DMS 273 (cell line): Measurements from ENCODE around the gene TOMM7.
A peak's percentile ranks its signal among the peaks of the same experiment; 100 is the strongest.
"Not testable (repeated sequence)": the region's sequence is repeated elsewhere in the genome, so short reads cannot be mapped to it uniquely, and the experiment has no call there.

ENCODE experiments used
- DNase-seq: peaks from one replicate; lab custom pipeline; 2025; ENCODE audit not compliant: unreplicated experiment; lab: John Stamatoyannopoulos, UW

TOMM7 gene

GRCh38 chr7:22854158-22855048, 31.8 kb upstream of the TOMM7 start:
- DNase-seq, result peak; percentile 98

DNA sequence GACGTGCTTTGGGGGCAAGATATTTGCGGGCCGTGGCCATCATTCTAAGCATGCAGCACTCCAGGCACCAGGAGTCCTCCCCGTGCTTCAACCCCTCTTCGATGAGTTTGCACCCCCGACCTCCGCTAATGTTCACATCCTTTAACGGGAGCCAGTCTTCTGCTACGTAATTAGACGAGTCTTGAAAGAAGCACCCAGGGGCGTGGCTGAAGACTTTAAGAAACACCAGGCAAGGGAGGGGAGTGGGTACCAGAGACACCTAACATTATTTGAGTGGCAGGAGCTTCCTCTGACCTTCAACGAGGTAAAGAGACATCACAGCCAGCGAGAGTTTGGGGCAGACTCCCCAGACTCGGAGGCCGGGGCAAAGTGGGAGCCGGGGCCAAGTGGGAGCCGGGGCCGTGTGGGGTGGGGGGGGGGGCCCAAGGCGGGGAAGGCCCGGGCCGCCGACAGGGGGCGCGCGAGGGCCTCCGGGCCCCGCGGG, 31.1 kb upstream of the TOMM7 start:
- peak; percentile 78 for DNase-seq

DNA sequence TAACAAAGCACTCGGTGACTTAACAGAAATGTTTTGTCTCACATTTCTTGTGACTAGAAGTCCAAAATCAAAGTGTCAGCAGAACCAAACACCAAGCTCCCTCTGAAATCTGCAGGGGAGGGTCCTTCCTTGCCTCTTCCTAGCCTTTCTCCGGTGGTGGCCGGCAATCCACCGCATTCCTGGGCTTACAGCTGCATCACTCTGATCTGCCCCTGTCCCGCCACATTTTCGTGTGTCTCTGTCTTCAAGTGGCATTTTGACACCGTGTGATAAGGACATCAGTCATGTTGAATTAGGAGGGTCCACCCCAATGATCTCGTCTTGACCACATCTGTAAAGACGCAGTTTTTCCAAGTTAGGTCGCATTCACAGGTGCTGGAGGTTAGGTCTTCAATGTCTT, 30.5 kb upstream of the TOMM7 start:
- DNase-seq, result no peak

- no peak for DNase-seq
These were observed 28.5 kb upstream of the TOMM7 start for GRCh38 chr7:22851145-22851544.

DNA sequence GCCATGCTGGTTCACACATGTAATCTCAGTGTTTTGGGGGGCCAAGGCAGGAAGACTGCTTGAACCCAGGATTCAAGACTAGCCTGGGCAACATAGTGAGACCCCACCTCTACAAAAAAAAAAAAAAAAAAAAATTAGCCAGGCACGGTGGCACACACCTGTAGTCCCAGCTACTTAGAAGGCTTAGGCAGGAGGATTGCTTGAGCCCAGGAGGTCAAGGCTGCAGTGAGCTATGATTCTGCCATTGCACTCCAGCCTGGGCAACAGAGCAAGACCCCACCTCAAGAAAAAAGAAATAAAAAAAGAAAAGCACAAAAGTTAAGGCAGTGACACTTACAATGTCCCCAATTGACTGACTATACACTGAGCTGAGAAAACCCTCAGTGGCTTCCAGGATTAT, 27.7 kb upstream of the TOMM7 start:
- DNase-seq, result not testable (repeated sequence)

GRCh38 chr7:22849662-22850061, 27.0 kb upstream of the TOMM7 start:
- no peak for DNase-seq

DNA sequence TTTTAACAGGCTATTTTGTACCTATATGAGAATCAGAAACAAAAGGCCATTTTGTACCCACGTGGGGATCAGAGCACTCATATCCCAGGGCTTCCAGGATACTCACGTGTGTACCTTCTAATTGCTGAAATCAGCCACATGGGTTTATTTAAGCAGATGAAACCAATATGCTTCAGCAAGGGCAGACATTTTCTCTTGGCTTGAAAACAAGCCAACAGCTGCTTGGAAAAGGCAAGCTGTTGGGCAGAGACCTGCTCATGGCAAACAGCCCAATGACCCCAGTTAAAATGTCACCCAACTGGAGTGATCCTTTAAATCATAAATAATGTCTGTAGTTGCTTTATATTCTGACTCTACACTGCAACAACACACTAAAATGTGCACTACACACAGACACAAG, 26.5 kb upstream of the TOMM7 start:
- DNase-seq, result peak; percentile 100

DNA sequence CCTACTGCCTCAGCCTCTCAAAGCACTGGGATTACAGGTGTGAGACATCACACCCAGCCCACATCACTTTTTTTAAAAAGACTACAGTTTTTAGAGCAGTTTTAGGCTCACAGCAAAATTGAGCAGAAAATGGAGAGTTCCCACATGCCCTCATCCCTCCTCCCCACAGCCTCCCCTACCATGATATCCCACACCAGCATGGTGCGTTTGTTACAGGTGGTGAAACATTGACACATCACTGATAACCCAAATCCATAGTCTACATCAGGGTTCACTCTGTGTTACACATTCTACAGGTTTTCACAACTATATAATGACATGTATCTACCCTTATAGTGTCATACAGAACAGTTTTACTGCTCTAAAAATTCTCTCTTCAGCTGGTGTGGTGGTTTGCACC, 24.3 kb upstream of the TOMM7 start:
- DNase-seq, result no peak

DNA sequence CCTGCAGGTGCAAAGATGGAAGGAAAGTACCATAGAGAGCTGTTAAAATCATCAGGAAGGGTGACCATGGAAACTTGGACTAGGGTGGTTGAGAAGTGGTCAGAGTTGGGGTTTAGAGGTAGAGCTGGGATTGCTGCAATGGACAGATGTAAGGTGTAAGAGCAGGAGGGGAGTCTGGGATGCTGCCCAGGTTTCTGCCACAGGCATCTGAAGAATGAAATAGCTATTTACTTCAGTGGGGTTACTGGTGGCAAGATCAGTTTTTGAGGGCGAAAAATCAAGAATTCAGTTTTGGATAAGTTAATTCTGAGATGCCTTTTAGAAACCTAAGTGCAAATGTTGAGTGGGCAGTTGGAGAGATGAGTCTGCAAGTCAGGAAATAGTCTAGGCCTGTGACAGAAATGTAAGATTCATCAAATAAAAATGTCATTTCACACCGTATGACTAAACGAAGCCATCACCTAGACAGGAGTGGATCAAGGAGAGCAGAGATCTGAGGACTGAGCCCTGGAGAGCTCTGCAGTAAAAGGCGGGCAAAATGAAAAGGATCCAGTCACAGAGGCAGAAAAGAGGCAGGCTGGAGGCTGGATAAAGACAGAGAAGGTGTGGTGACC, 22.7 kb upstream of the TOMM7 start:
- DNase-seq, result no peak

GRCh38 chr7:22843681-22844309, 21.1 kb upstream of the TOMM7 start:
- DNase-seq, result no peak

DNA sequence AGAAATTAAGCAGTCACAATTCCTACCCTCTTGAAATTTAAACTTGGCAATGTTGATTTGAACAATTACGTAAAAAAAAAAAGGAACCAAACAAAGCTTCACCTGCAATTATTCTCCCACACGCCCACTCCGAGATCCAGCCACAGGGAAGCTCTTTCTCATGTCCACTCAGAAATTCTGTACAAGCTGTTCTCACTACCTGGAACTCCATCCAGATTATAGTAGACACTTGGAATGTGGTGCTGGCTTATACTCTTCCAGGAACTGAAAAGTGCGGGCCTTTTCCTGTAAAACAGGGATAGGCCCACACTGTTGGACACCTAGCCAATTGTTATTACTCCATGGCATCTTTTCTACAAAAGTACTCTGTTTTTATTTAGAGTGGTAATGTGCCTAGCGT, 20.3 kb upstream of the TOMM7 start:
- peak; percentile 55 for DNase-seq

DNA sequence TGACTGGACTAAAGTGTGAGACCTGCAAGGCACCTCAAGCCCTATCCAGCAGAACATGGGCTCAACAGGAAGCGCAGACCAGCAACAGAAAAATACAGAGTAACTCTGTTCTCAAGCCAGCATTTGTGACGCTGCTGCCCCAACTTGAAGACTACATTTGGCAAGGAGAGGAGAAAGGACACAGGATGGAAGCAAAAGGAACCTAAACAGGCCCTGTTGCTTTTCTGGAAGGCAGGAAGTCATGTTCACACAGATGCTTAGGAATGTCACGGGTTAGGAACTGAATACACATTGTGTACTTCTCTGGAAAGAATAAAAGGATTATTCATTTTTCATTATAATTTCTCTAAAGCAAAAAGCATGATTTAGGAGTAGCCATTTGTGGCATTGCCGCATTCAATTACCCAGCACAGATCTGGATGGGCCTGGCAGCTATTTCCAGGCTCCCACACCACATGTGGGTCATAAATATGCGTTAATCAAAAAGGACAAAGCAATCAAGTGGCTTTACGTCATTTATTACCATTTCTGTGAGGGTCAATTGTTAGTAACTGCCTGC, 19.8 kb upstream of the TOMM7 start:
- peak; percentile 94 for DNase-seq

- DNase-seq, result peak; percentile 95
These were observed 19.3 kb upstream of the TOMM7 start for GRCh38 chr7:22841954-22842353.

DNA sequence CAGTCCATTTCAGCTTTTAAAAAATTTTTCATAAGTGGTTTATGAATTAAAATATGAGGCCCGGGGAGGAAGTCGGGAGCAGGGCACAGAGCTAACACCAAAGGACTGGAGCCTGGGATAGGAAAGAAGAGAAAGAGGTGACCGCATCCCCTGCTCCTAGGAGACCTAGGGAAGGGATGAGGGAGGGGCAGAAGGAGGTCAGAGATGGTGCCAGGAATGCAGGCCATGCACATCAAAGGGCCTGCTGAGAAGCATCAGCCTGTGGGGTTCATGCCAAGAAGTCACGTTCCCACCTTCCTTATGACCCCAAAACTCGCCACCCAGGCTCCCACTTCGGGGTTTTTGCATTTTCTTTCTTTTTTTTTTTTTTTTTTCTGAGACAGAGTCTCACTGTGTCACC, 14.7 kb upstream of the TOMM7 start:
- DNase-seq, result no peak

GRCh38 chr7:22836506-22836905, 13.9 kb upstream of the TOMM7 start:
- DNase-seq, result peak; percentile 43

DNA sequence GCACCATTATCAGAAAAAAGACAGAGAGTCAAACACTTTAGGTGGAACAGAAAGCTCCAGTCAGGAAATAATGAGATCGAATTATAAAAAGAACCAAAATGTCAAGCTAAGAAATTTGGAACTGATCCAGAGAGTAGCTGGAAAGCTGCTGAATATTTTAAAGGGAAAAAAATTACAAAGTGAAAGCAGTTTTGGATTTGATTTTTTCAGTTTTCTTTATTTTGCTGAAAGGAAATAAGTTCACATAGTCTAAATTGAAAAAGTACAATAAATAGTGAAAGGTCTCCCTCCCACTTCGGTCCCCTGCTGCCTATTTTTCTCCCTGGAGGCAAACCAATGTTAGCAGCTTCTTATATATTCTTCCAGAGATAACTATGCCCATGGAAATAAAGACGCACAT, 11.3 kb upstream of the TOMM7 start:
- DNase-seq, result peak; percentile 52

- DNase-seq, result peak; percentile 52
These were observed 10.6 kb upstream of the TOMM7 start for GRCh38 chr7:22833113-22833855.

- no peak for DNase-seq
These were observed 9.8 kb upstream of the TOMM7 start for GRCh38 chr7:22832401-22832800.

DNA sequence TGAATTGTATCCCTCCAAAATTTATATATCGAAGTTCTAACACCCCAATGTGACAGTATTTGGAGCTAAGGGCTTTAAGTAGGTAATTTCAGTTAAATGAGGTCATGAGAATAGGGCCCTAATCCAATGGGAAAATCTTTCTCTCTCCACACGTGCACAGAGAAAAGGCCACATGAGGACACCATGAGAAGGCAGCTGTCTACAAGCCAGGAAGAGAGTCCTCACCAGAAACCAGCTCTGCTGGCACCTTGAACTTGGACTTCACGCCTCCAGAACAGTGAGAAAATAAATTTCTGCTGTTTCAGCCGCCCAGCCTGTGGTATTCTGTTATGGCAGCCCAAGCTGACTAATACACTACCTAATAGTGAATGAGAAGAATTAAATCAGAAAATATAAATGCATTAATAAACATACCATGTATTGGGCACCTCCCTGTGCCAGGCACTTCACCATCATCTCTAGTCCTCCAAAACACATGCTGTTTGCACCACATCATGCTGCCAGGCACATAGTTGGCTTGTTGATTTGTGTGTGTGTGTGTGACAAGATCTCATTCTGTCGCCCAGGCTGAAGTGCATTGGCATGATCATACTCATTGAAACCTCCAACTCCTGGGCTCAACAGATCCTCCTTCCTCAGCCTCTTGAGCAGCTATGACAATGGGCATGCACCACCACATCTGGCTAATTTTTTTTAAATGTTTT, 9.1 kb upstream of the TOMM7 start:
- peak; percentile 74 for DNase-seq

- peak; percentile 41 for DNase-seq
These were observed 4.9 kb upstream of the TOMM7 start for GRCh38 chr7:22827563-22827962.
